Memory B cell (primary cell): ENCODE results near the gene CCDC190.
"Not testable (repeated sequence)": the region's sequence is repeated elsewhere in the genome, so short reads cannot be mapped to it uniquely, and the experiment has no call there.

Source experiments
- ATAC-seq: fragments of 150-1000 bp; cut with Tn5 transposase; 2 replicates; pipeline ENCODE4 v1.10.0; 2021; ENCODE audit warnings: low read depth, mild to moderate bottlenecking, moderate library complexity
- DNase-seq, 2 donors: peaks; one replicate each; pipeline ENCODE4 v3.0.0; 2022; ENCODE audit warnings: low spot score in 2 of 2
- H3K27ac Mint-ChIP-seq: one replicate; pipeline ENCODE4 v1.8.0; 2022; ENCODE audit warnings: mild to moderate bottlenecking, moderate library complexity, mixed read lengths
- H3K27me3 Mint-ChIP-seq: one replicate; pipeline ENCODE4 v1.8.0; 2022; ENCODE audit warnings: mixed read lengths
- H3K36me3 Mint-ChIP-seq: one replicate; pipeline ENCODE4 v1.8.0; 2022; ENCODE audit warnings: mild to moderate bottlenecking, mixed read lengths
- H3K4me1 Mint-ChIP-seq: one replicate; pipeline ENCODE4 v1.8.0; 2022; ENCODE audit warnings: mixed read lengths
- H3K4me3 Mint-ChIP-seq: one replicate; pipeline ENCODE4 v1.8.0; 2022; ENCODE audit warnings: mild to moderate bottlenecking, moderate library complexity, mixed read lengths
- H3K9me3 Mint-ChIP-seq: one replicate; pipeline ENCODE4 v1.8.0; 2022; ENCODE audit warnings: mixed read lengths

CCDC190 gene

DNA sequence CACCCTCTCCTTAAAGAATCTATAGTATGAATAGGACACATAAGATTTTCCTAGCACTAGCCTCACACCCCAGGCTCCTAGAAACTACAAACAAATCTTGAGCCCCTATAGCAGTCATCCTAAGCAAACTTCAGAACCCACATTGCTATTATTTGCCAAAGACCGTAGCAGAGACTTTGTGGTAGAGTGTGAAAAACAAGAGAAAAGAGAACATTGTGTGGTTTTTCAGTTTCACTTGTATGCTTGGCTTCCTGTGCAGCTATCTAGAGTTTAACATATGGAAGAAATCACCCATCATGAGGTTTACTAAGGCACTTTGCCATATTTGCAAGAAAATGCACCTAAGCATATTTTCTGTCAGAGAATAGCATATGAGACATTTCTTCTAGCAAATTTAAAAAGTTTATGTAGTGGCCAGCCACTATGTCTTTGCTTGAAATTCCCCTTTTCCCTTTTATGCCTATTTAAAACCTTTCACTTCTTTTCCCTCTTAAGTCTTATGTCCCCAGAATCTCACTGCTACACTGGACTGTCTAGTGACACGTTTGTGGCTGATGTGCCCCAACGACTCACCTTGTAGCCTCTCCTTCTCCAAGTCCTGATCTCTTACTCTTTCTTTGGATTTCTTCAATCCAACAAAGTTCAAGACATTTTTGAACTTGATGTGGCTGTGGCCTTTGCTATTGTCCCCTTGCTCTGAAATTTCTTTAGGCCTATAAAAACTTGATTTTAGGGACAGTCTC, 25.6 kb downstream of the CCDC190 start:
- Mint-ChIP-seq H3K4me3 (no peak overlapping the region), H3K36me3 (peaks cover 2% of the 10 kb centered on the region), H3K27ac (no peak overlapping the region), H3K4me1 (no peaks in the 10 kb centered on the region), H3K27me3 (peaks cover 7% of the 10 kb centered on the region), H3K9me3 (peaks cover 10% of the 10 kb centered on the region)
- no peak for ATAC-seq
- no peak for DNase-seq

DNA sequence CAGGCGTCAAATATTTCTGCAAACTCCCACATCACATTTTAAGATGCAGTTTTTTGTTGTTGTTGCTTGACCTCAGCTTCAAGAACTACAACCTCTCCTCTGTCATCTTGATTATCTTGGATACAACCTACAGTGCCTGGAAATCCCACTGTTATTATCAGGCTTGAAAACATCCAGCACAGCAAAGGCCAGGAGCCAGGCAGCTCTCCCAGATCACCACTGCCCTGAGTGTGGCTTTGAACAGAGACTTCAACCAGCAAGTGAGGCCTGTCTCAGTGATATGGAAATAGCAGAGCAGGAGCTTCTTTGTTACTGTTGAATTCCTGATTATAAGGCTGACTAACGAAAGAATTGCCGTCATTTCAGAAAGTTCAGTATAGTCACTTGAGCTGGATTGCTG, 28.5 kb downstream of the CCDC190 start:
- DNase-seq (no peak), ATAC-seq (no peak)
- H3K36me3 Mint-ChIP-seq = peaks cover 2% of the 10 kb centered on the region
- H3K27ac Mint-ChIP-seq = no peak overlapping the region
- peaks cover 5% of the 10 kb centered on the region for H3K9me3 Mint-ChIP-seq
- no peak overlapping the region for H3K4me3 Mint-ChIP-seq
- no peaks in the 10 kb centered on the region for H3K4me1 Mint-ChIP-seq
- peaks cover 6% of the 10 kb centered on the region for H3K27me3 Mint-ChIP-seq

DNA sequence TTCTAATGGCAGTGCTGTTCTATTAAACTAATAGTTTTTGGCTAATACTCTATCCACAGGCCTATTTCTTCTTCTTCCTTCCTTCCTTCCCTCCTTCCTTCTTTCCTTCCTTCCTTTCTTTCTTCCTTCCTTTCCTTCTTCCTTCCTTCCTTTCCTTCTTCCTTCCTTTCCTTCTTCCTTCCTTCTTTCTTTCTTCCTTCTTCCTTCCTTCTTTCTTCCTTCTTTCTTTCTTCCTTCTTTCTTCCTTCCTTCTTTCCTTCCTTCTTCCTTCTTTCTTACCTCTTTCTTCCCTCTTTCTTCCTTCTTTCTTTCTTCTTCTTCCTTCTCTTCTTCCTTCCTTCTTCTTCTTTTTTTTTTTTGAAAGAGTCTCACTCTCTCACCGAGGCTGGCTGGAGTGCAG, 31.7 kb downstream of the CCDC190 start:
- peaks cover 4% of the 10 kb centered on the region for H3K9me3 Mint-ChIP-seq
- no peaks in the 10 kb centered on the region for H3K4me1 Mint-ChIP-seq
- no peak overlapping the region for H3K4me3 Mint-ChIP-seq
- no peak overlapping the region for H3K27ac Mint-ChIP-seq
- DNase-seq (no peak), ATAC-seq (no peak)
- no peaks in the 10 kb centered on the region for H3K36me3 Mint-ChIP-seq
- peaks cover 10% of the 10 kb centered on the region for H3K27me3 Mint-ChIP-seq

DNA sequence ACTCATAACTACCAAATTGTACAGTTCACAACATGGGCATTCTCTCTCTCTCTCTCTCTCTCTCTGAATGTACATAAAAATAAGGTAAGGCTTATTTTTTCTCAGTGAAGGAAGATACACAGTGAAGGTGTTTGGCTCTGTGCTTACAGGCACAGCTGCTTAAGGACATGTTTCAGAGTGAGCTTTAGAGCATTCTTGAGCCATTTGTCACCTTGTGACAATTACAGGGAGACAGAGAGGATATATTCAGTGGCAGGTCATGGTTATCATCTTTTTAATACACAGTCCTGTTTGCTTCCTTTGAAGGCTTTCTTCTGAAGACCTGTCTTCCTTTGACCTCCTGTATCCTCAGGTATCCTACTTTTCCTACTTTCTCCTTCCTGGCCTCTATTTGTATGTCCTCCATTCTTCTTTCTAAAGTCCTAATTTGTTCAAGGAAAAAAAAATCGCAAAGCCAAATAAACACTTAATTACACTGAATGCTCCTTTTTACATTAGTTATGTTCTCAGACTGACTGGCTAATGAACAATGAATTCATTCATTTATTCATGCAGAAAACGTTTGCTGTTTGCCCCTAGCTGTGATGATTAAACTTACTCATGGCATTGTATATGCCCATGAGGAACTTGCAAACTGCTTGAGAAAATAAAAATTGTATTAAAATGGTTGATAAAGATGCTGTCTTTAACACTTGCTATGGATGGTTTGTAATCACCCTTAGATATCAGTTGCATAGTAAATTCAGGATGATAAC, 37.0 kb downstream of the CCDC190 start:
- no peak overlapping the region for H3K4me3 Mint-ChIP-seq
- ATAC-seq = no peak

DNA sequence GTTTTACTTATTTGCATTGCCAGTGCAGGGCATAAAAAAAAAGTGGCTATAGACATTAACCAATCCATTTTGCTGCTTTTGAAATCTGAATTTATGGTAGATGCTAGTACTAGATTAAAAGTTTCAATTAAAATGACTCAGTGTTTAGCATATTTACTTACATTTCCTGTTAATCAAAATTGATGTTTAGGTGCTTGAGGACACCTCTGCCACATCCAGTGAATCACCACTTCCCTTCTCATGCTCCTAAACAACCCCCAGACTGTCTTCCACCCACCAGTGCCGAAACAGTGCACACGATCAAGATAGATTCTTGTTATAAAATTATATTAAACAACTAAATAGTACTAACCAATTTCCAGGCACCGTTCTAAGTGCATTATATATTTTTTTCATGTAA, 37.7 kb downstream of the CCDC190 start:
- no peak for ATAC-seq
- peaks cover 13% of the 10 kb centered on the region for H3K27me3 Mint-ChIP-seq
- H3K27ac Mint-ChIP-seq = no peak overlapping the region
- H3K36me3 Mint-ChIP-seq = no peaks in the 10 kb centered on the region
- DNase-seq = no peak
- no peak overlapping the region for H3K4me3 Mint-ChIP-seq
- H3K9me3 Mint-ChIP-seq = peaks cover 1% of the 10 kb centered on the region
- H3K4me1 Mint-ChIP-seq = peaks cover 9% of the 10 kb centered on the region

More for the DNA sequence above, 37.0 kb downstream of the CCDC190 start:
- H3K27ac Mint-ChIP-seq = no peak overlapping the region
- no peak for DNase-seq
- H3K9me3 Mint-ChIP-seq = peaks cover 1% of the 10 kb centered on the region
- no peaks in the 10 kb centered on the region for H3K36me3 Mint-ChIP-seq
- peaks cover 13% of the 10 kb centered on the region for H3K27me3 Mint-ChIP-seq
- H3K4me1 Mint-ChIP-seq = peaks cover 9% of the 10 kb centered on the region

DNA sequence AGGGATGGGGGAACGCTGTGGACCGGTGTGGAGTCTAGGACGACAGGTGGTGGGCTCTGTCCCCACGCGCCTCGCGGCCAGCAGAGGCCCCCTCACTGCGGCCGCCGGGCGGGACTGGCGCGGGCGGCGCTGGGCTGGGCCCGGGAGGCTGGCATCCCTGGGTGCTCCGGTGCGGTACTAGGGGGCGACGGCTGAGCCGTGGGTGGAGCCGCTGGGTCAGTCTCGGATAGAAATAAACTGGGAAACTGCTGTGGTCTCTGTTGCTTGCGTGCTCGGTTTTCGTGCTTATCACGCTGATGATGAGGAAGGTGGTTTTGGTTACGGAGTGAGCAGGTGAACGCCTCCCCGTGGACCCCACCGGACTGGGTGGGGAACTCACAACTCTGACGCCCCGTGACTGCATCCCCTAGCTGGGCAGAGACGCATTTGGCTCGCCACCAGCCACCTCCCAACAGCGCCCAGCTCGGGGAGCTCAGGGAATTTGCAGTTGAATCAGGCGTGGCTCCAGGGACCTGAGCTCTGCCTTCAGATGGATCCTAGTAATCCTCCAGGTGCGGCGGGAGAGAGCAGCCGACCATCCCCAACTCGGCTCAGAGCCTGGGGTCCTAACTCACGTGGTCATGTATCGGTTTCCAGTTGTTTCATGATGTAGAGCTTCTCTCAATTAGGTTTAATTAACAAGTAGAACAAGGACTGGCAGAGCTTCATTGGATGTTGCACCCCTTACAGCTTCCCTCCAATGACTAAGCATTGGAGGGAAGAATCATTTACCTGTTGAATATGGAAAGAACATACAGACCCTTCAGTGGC, 38.4 kb downstream of the CCDC190 start:
- H3K4me3 Mint-ChIP-seq = peak overlapping the region; percentile 21
- H3K9me3 Mint-ChIP-seq = peaks cover 1% of the 10 kb centered on the region
- H3K36me3 Mint-ChIP-seq = peaks cover 2% of the 10 kb centered on the region
- H3K27me3 Mint-ChIP-seq = peaks cover 13% of the 10 kb centered on the region
- peaks cover 9% of the 10 kb centered on the region for H3K4me1 Mint-ChIP-seq
- DNase-seq = no peak
- H3K27ac Mint-ChIP-seq = no peak overlapping the region
- ATAC-seq = peak; percentile 44

DNA sequence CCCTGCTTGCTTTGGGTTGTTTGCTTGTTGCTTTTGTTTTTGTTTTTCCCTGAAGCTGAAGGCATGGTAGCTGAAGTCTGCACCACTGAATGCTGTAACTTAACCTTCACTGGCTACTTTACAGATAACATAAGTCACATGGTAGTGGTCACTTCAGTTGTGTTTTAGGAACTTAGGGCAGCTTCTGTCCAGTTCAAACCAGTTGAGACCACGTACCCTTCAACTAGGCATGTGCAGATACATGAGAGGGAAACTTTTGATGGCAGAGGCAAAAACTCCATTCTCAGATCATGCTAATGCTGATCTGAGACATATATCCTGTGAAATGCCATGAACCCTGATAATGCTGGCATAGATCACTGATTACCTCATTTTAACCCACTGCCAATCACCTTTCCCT, 42.3 kb downstream of the CCDC190 start:
- not testable (repeated sequence) for H3K27ac Mint-ChIP-seq, ATAC-seq, H3K36me3 Mint-ChIP-seq, H3K4me1 Mint-ChIP-seq, DNase-seq, H3K27me3 Mint-ChIP-seq, H3K4me3 Mint-ChIP-seq, H3K9me3 Mint-ChIP-seq

DNA sequence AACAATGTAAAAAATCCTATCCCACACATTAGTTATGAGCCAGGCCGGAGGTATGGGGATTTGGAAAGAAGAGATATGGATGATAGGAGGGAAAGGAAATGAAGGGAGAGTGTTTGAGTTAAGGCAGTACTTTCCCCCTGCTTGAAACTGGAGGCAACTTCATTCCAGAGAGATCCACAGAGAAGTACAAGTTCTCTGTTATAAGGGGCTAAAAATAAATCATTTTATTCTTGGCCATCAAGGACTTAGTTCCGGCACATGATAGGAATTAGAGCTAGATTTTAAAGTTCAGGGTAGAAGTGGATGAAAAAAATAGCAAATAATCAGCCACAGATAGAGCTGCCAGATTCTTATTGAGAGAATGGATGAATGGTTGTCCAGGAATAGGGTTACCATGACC, 42.8 kb downstream of the CCDC190 start:
- not testable (repeated sequence) for DNase-seq, H3K4me1 Mint-ChIP-seq, H3K4me3 Mint-ChIP-seq, H3K27me3 Mint-ChIP-seq, H3K27ac Mint-ChIP-seq, ATAC-seq, H3K36me3 Mint-ChIP-seq, H3K9me3 Mint-ChIP-seq

DNA sequence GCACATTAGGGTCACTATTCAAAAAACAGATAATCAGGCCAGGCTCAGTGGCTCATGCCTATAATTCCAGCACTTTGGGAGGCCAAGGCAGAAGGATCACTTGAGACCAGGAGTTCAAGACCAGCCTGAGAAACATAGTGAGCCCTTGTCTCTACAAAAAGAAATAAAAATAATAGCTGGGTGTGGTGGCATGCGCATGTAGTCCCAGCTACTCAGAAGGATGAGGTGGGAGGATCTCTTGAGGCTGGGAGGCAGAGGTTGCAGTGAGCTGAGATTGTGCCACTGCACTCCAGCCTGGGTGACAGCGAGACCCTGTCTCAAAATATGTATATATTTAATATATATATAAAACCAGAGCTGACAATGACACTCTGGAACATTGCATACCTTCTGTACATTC, 48.6 kb downstream of the CCDC190 start:
- H3K4me3 Mint-ChIP-seq, H3K4me1 Mint-ChIP-seq, ATAC-seq, DNase-seq, H3K27me3 Mint-ChIP-seq, H3K9me3 Mint-ChIP-seq, H3K27ac Mint-ChIP-seq: not testable (repeated sequence)
- H3K36me3 Mint-ChIP-seq = peaks cover 27% of the 10 kb centered on the region

DNA sequence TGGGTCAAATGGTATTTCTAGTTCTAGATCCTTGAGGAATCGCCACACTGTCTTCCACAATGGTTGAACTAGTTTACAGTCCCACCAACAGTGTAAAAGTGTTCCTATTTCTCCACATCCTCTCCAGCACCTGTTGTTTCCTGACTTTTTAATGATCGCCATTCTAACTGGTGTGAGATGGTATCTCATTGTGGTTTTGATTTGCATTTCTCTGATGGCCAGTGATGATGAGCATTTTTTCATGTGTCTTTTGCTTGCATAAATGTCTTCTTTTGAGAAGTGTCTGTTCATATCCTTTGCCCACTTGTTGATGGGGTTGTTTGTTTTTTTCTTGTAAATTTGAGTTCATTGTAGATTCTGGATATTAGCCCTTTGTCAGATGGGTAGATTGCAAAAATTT, 53.5 kb downstream of the CCDC190 start:
- H3K4me3 Mint-ChIP-seq, H3K4me1 Mint-ChIP-seq, H3K9me3 Mint-ChIP-seq, H3K27ac Mint-ChIP-seq, DNase-seq, ATAC-seq, H3K27me3 Mint-ChIP-seq: not testable (repeated sequence)
- H3K36me3 Mint-ChIP-seq = peaks cover 42% of the 10 kb centered on the region
